Measurements from ENCODE around the gene GFPT2. TPM values are rescaled to one million over a fixed set of nuclear protein-coding genes. Genes with fewer than 3 reads are reported as not detected.

The GFPT2 gene
- total RNA-seq, 1 experiment from 2014 or later, result 8.2 TPM

- no TSS peak for BruUV-seq (replicated peaks)
- intact Hi-C loops (cut with micrococcal nuclease), result no loop called here
Observed at GRCh38 chr5:180350711-180351465, 2.2 kb downstream of the GFPT2 start.

DNA sequence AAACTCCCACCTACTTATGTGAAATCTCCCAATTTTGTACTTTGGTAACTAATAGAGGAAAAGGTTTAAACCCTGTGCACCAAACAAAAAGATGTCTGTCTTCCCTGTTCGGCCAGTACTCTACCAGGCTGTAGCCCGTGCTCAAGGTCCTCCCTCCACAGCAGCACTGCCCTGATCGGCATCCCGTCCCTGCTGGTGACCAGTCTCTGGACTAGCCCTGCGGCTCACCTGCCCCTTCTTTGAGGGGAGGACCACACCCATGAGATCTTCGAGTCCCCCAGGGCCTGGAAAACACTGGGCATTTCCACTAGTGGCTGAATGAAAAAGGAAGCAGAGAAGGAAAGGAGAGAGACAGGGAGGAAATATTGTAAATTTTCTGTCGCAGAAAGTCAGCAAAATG is 2.8 kb downstream of the GFPT2 start:
- Mint-ChIP-seq H3K4me3 (ENCODE audit: unreplicated experiment) (no peak overlapping the region), H3K36me3 (ENCODE audit: insufficient read depth, unreplicated experiment) (no peaks in the 10 kb centered on the region), H3K27me3 (ENCODE audit: insufficient read depth, unreplicated experiment) (peaks cover 25% of the 10 kb centered on the region), H3K9me3 (ENCODE audit: unreplicated experiment) (no peaks in the 10 kb centered on the region), H3K27ac (ENCODE audit: low read depth, unreplicated experiment) (no peak overlapping the region), H3K4me1 (ENCODE audit: insufficient read depth, unreplicated experiment) (no peaks in the 10 kb centered on the region)
- no peak for TF ChIP-seq CTCF (IDR thresholded peaks at IDR 0.05; ENCODE audit: unreplicated experiment)
- intact Hi-C loops (cut with micrococcal nuclease), result no loop called here
- CTCF ChIA-PET, result interaction anchor here (1.3 to 1.4 kb wide), 2 partner anchors 21 to 57 kb away, joined by 5 to 9 read pairs; no protein-coding TSS in a partner anchor
- DNase-seq (ENCODE audit: unreplicated experiment), result no peak
- POLR2A ChIA-PET, result no interaction called here
- BruUV-seq (replicated peaks), result no TSS peak

More at GRCh38 chr5:180350711-180351465, 2.2 kb downstream of the GFPT2 start:
- H3K9me3 Mint-ChIP-seq (ENCODE audit: unreplicated experiment), result no peaks in the 10 kb centered on the region
- no peaks in the 10 kb centered on the region for H3K36me3 Mint-ChIP-seq (ENCODE audit: insufficient read depth, unreplicated experiment)
- DNase-seq (ENCODE audit: unreplicated experiment), result no peak
- no peak for TF ChIP-seq CTCF (IDR thresholded peaks at IDR 0.05; ENCODE audit: unreplicated experiment)
- peaks cover 25% of the 10 kb centered on the region for H3K27me3 Mint-ChIP-seq (ENCODE audit: insufficient read depth, unreplicated experiment)
- CTCF ChIA-PET, result interaction anchor here (1.3 to 1.4 kb wide), 3 partner anchors 22 to 118 kb away, joined by 4 to 9 read pairs (median 5); no protein-coding TSS in a partner anchor
- POLR2A ChIA-PET, result interaction anchor here (0.7 kb wide), 1 partner anchor 150 kb away, joined by 3 read pairs; no protein-coding TSS in a partner anchor
- no peak overlapping the region for H3K27ac Mint-ChIP-seq (ENCODE audit: low read depth, unreplicated experiment)
- no peaks in the 10 kb centered on the region for H3K4me1 Mint-ChIP-seq (ENCODE audit: insufficient read depth, unreplicated experiment)
- peak overlapping the region; percentile 67 for H3K4me3 Mint-ChIP-seq (ENCODE audit: unreplicated experiment)

- Mint-ChIP-seq H3K4me1 (ENCODE audit: insufficient read depth, unreplicated experiment) (no peaks in the 10 kb centered on the region), H3K9me3 (ENCODE audit: unreplicated experiment) (no peaks in the 10 kb centered on the region), H3K27ac (ENCODE audit: low read depth, unreplicated experiment) (no peak overlapping the region), H3K4me3 (ENCODE audit: unreplicated experiment) (no peak overlapping the region), H3K36me3 (ENCODE audit: insufficient read depth, unreplicated experiment) (no peaks in the 10 kb centered on the region), H3K27me3 (ENCODE audit: insufficient read depth, unreplicated experiment) (peaks cover 18% of the 10 kb centered on the region)
- CTCF ChIA-PET, result interaction anchor here (0.7 kb wide), 1 partner anchor 56 kb away, joined by 7 read pairs; no protein-coding TSS in a partner anchor
- intact Hi-C loops (cut with micrococcal nuclease), result no loop called here
- POLR2A ChIA-PET, result no interaction called here
- BruUV-seq (replicated peaks), result no TSS peak
- no peak for DNase-seq (ENCODE audit: unreplicated experiment)
- no peak for TF ChIP-seq CTCF (IDR thresholded peaks at IDR 0.05; ENCODE audit: unreplicated experiment)
Observed at GRCh38 chr5:180349391-180349790, 3.7 kb downstream of the GFPT2 start.

DNA sequence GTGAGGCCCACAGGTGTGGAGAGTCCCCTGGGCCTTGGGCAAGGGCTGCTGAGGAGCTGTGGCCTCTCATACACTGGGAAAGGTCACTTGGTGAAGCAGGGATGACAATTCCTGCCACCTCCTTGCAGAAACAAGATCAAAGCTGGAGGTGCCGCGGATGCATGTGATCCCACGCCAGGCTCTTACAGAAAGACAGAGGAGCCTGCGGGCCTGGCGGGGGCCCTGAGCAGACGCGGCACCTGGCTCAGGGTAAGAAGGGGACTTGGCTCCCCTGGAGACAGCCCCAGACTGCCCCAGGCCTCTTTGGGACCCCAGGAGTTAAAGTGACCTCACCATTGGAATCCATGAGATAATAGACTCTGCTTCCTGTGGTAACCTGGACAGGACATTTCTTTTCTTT is 4.8 kb downstream of the GFPT2 start:
- H3K9me3 Mint-ChIP-seq (ENCODE audit: unreplicated experiment), result no peaks in the 10 kb centered on the region
- H3K4me3 Mint-ChIP-seq (ENCODE audit: unreplicated experiment), result no peak overlapping the region
- H3K27ac Mint-ChIP-seq (ENCODE audit: low read depth, unreplicated experiment), result no peak overlapping the region
- peaks cover 13% of the 10 kb centered on the region for H3K27me3 Mint-ChIP-seq (ENCODE audit: insufficient read depth, unreplicated experiment)
- ChIA-PET CTCF (interaction anchor here (0.6 kb wide), 1 partner anchor 20 kb away, joined by 3 read pairs; no protein-coding TSS in a partner anchor), POLR2A (no interaction called here)
- H3K4me1 Mint-ChIP-seq (ENCODE audit: insufficient read depth, unreplicated experiment), result peaks cover 8% of the 10 kb centered on the region
- no peaks in the 10 kb centered on the region for H3K36me3 Mint-ChIP-seq (ENCODE audit: insufficient read depth, unreplicated experiment)
- no peak for DNase-seq (ENCODE audit: unreplicated experiment)
- BruUV-seq (replicated peaks), result no TSS peak
- no peak for TF ChIP-seq CTCF (IDR thresholded peaks at IDR 0.05; ENCODE audit: unreplicated experiment)
- intact Hi-C loops (cut with micrococcal nuclease), result no loop called here

All from MCF 10A (cell line).